GM13976 (cell line): Measurements from ENCODE around the gene OSBPL1A.

Experiments
- DNase-seq: peaks from one replicate; pipeline ENCODE4 v3.0.0; 2012; ENCODE audit warnings: low spot score
- CTCF ChIP-seq: IDR thresholded peaks from 2 replicates; pipeline ENCODE4 v1.5.1; 2012; ENCODE audit warnings: borderline replicate concordance, mild to moderate bottlenecking; ENCODE audit not compliant: insufficient read depth; ENCODE audit errors: extremely low read depth, missing control alignments, control extremely low read depth
- in situ Hi-C: fragments of 300-500 bp; cut with MboI; formaldehyde crosslinking; loops from one replicate; pipeline ENCODE4 v1.12.0; 2022; ENCODE audit warnings: low sequenced_read_pairs, mixed read lengths, inconsistent platforms; ENCODE audit not compliant: unreplicated experiment

Gene OSBPL1A

DNA sequence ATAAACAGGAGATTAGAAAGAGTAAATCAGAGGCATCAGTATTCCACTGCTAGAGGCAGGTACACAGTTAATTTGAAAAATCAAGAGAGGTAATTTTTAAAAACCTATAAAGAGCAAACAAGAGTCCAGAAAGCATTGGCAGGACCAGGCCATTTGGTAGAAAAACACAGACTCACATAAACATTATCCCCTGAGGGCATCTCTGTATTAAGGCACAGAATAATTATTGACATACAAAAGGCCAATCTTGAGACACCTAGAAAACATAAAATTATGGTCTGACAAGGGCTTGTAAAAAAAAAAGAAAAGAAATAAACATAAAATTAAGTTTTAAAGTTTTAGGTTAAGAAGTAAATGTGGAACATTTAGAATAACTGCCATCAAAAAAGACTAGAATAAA, 120.6 kb downstream of the OSBPL1A start:
- DNase-seq = no peak
- no peak for TF ChIP-seq CTCF
- in situ Hi-C loops = no loop called here

- in situ Hi-C loops = no loop called here
Measured at GRCh38 chr18:24274837-24275236, 122.8 kb downstream of the OSBPL1A start.

DNA sequence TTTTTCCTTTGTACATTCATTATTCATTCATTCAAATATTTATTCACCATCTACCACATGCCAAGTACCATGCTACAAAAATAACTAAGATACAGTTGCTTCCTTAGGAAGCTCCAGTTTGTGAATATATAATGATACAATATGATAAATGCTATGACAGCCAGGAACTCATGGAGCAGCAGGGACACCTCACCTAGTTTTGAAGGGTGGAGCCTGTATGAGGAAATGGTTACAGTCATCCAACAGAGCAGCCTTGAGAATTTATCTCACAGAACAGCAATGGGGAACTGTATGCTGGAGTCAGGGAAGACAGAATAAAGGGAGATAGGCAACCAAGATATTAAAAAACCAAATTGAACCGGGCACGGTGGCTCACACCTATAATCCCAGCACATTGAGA, 124.0 kb downstream of the OSBPL1A start:
- in situ Hi-C loops = no loop called here
- no peak for DNase-seq
- no peak for TF ChIP-seq CTCF

More at GRCh38 chr18:24274837-24275236, 122.8 kb downstream of the OSBPL1A start:
- no peak for DNase-seq
- no peak for TF ChIP-seq CTCF

GRCh38 chr18:24272229-24272525, 125.4 kb downstream of the OSBPL1A start:
- in situ Hi-C loops = no loop called here
- no peak for DNase-seq
- TF ChIP-seq CTCF = no peak

GRCh38 chr18:24271381-24272228, 126.0 kb downstream of the OSBPL1A start:
- in situ Hi-C loops = no loop called here
- peak; percentile 55 for DNase-seq
- no peak for TF ChIP-seq CTCF

DNA sequence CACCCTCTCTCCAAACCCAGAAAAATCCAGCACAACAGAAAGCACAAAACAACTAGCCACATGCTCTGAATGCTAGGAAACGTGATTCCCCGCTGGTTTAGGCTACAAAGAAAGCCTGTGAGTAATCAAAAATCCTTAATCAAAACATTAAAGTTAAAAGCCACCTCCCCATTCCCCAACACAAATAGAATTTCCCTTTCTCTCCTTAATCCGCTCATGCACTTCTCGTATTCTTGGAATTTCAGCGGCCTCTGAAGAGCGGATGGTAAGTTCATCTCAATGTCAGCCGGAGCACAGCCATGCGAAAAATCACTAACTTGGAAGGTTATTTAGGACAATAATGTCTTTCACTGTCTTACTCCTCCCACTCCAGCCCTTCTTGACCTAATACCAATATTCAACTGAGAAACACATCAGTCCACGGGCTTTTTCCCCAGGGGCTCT, 126.7 kb downstream of the OSBPL1A start:
- TF ChIP-seq CTCF = no peak
- DNase-seq = no peak
- in situ Hi-C loops = no loop called here
